HG02642 (cell line): ENCODE data around the gene INSR.
"Not testable (repeated sequence)": the region's sequence is repeated elsewhere in the genome, so short reads cannot be mapped to it uniquely, and the experiment has no call there.

Source experiments
- ATAC-seq: cut with Tn5 transposase; IDR thresholded peaks from one replicate; pipeline ENCODE4 v1.9.1; 2021; ENCODE audit warnings: mild to moderate bottlenecking; ENCODE audit not compliant: unreplicated experiment, poor library complexity

INSR gene

GRCh38 chr19:7226739-7227138 is 67.5 kb downstream of the INSR start:
- ATAC-seq = no peak

GRCh38 chr19:7225741-7226140 is 68.5 kb downstream of the INSR start:
- ATAC-seq = no peak

DNA sequence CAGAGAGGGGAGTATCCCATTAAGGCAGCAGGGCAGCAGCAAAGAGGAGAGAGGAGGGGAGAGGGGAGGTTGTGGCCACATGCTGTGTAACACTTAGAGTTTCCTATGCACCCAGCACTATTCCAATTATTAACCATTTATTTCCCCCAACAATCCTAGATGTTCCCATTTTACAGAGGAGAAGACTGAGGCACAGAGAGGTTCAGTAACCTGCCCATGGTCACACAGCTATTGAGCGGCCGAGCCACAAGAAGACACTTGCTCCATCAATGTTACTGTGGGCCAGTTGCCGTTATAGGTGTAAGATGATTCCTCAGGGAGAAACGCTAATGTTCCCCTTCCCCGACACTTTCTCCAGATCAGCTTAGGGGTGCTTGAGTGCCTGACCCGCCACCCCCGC is 69.2 kb downstream of the INSR start:
- ATAC-seq = no peak

- no peak for ATAC-seq
Observed at GRCh38 chr19:7224209-7224686, 70.0 kb downstream of the INSR start.

- no peak for ATAC-seq
Observed at GRCh38 chr19:7223429-7223828, 70.8 kb downstream of the INSR start.

DNA sequence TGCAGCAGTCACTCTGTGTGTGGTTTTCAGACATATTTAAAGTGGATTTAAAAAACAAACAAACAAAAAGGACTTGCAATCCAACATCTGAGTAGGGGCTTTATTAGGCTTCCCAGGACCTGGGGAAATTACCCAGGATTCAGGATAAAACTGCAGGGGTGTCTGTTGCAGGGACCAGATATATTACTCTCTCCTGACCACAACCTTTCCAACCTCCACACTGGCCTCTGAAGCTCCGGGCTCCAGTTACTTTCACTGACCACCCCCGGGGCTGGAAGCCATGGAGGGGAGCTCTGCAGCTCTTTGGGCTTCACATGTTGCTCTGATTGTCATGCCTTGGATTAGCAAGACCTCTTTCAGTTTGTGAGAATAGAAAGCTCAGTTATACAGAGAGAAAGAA is 75.2 kb downstream of the INSR start:
- ATAC-seq = no peak

DNA sequence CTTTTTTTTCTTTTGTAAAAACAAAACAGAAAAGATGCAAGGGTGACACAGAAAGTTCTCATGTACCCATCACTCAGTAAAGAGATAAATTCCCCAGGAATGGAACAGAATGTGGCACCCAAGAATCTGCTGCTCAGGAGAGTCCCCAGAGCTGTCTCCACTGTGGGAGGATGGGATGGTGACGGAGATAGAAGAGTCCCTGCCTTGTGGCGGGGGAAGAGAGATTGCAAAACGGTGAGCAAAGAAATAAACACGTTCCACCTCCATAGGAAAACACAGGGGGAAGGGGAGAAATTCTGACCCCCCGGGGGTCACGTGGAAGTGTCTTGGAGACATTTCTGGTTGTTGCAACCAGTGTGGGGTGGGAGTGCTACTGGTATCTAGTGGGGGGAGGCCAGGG is 76.4 kb downstream of the INSR start:
- no peak for ATAC-seq

GRCh38 chr19:7216373-7216902 is 77.8 kb downstream of the INSR start:
- no peak for ATAC-seq

- ATAC-seq = no peak
Observed at GRCh38 chr19:7215176-7215575, 79.0 kb downstream of the INSR start.

DNA sequence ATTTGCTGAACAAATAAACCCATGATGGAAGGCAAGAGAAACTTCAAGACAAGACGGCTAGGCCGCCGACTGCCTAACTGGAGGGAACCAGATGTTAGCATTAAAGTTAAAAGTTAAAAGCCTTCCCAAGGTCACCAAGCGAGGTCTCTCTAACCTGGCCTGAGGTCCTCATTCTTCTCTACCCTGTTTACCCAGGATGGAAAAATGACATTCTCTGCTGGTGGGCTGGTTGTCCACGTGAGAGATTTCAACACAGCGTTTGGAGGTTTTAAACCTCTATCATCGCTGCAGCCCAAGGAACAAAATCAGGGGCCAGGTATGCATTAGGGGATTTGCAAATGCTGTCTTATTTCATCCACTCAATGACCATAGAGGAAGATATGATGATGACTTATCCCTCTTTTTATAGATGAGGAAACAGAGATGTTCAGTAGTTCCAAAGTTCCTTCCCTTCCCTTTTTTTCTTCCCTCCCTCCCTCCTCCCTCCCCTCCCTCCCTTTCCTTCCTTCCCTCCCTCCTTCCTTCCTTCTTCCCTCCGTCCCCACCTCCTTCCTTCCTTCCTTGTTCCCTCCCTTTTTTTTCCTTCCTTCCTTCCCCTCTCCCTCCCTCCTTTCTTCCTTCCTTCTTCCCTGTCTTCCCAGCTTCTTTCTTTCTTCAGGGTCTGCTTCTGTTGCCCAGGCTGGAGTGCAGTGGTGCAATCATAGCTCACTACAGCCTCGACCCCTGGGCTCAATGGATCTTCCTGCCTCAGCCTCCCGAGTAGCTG is 79.7 kb downstream of the INSR start:
- ATAC-seq = no peak

- ATAC-seq = no peak
Observed at GRCh38 chr19:7213628-7214323, 80.4 kb downstream of the INSR start.

DNA sequence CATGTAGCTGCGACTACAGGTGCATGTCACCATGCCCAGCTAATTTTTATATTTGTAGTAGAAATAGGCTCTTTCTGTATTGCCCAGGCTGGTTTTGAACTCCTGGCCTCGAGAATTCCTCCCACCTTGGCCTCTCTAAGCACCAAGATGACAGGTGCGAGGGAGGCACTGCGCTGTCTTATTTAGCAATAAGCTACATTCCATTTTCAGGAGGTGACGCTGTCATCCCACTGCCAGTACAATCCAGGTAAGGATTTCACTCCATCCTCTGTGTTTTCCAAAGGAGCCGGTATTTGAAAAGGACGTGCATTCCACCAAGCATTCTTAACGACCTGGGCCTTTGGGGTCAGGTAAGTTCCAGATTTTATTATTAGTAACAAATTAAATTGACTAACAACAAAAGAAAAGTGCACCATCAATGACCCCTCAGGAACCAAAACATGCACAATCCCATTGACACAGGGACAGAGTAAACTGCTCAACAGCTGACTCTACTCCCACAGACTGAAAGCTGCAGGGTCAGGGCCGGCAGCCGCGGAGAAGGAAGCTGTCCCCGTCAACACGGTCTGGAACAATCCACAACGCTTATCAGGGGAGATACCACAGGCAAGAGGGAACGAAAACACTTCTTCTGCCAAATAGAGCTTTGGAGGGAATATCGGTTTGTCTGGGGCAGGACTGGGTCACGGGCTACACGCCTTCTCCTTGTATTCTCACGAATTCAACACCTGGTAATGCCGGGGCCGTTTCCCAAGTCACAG is 82.8 kb downstream of the INSR start:
- ATAC-seq = no peak

- no peak for ATAC-seq
Observed at GRCh38 chr19:7210359-7210758, 83.9 kb downstream of the INSR start.

- ATAC-seq = not testable (repeated sequence)
Observed at GRCh38 chr19:7209597-7210325, 84.5 kb downstream of the INSR start.

DNA sequence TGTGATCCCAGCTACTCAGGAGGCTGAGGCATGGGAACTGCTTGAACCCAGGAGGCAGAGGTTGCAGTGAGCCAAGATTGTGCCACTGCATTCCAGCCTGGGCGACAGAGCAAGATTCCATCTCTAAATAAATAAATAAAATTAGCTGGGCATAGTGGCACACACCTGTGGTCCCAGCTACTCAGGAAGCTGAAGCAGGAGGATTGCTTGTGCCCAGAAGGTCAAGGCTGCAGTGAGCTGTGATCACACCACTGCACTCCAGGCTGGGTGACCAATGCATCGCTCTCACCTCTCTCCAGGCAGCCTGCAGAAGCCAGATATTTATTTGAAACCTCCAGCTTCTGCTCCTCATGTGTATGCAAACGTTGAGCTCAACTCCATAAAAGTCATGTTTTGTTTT is 85.2 kb downstream of the INSR start:
- ATAC-seq = not testable (repeated sequence)

DNA sequence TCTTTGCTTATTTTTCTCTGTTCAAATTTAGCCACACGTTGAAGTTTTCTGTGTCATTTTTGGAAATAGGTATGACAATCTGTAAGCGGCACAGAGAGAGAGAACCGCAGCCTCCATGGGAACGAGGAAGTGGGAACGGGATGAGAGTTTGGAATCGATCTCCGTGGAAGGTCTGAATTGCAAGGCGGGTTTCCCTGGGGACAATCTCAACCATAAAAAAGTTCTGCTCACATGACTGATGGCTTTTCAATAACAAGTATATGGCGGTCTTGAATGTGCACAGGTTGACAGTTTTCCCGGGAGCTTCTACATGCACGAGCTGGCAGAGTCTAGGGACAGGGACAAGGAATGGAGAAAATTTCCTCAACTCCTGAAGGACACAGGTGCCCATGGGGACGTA is 90.9 kb downstream of the INSR start:
- no peak for ATAC-seq

GRCh38 chr19:7202888-7203287 is 91.3 kb downstream of the INSR start:
- ATAC-seq = no peak

- no peak for ATAC-seq
Observed at GRCh38 chr19:7200736-7201135, 93.5 kb downstream of the INSR start.

DNA sequence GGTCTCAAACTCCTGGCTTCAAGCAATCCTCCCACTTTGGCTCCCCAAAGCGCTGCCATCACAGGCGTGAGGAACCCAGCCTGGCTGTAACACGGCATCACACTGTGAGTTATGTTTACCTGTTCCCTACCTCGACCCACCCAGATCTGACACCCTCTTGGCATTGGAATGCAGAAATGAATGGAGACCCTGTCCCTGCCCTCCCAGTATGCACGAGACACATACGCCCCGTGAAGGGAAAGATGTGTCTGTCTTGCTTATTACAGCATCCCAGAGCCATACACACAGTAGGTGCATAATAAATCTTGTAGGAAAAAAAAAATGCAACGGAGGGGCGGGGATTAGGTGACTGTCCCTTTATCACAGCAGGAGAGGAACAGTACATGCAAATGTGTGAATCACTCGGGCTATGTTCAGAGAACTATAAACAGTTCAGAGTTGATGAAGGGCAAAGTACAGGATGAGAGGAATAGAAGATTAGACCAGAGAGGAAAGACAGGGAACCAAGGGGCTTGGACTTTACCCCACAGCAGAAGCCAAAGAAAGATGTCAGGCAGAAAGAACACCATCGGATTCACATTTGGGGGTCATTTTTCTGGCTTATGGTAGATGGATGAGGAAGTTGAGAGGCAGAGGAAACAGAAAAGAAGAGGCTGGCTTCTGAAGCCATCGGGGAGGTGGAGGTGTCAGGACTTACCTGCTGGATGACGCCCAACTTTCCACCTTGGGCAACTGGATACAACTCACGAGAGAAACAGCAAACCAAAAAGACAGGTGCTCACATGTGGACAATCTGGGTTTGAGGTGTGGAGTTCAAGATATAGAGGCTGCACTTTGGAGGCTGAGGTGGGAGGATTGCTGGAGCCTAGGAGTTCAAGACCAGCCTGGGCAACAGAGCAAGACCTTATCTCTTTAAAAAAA is 94.3 kb downstream of the INSR start:
- ATAC-seq = no peak
